ENCODE results near the gene LRMDA. TPM values are rescaled to one million over a fixed set of nuclear protein-coding genes. Genes with fewer than 3 reads are reported as not detected.
A peak's percentile ranks its signal among the peaks of the same experiment; 100 is the strongest.

LRMDA gene
- total RNA-seq, 1 donor, result under 0.01 TPM

- TF ChIP-seq CTCF (IDR thresholded peaks at IDR 0.05; ENCODE audit: insufficient read depth, low read depth, low read length), result no peak
- no peak for DNase-seq (ENCODE audit: low read depth)
- H3K4me3 ChIP-seq (ENCODE audit: low read depth, low read length), result no peak overlapping the region
These were observed 610.1 kb downstream of the LRMDA start for GRCh38 chr10:76041551-76041950.

GRCh38 chr10:76043261-76043660 is 611.8 kb downstream of the LRMDA start:
- no peak for DNase-seq (ENCODE audit: low read depth)
- no peak for TF ChIP-seq CTCF (IDR thresholded peaks at IDR 0.05; ENCODE audit: insufficient read depth, low read depth, low read length)

GRCh38 chr10:76044751-76045150 is 613.3 kb downstream of the LRMDA start:
- no peak for DNase-seq (ENCODE audit: low read depth)
- TF ChIP-seq CTCF (IDR thresholded peaks at IDR 0.05; ENCODE audit: insufficient read depth, low read depth, low read length), result no peak

More at GRCh38 chr10:76043261-76043660, 611.8 kb downstream of the LRMDA start:
- no peak overlapping the region for H3K4me3 ChIP-seq (ENCODE audit: low read depth, low read length)

GRCh38 chr10:76045174-76045573 is 613.8 kb downstream of the LRMDA start:
- no peak overlapping the region for H3K4me3 ChIP-seq (ENCODE audit: low read depth, low read length)
- no peak for DNase-seq (ENCODE audit: low read depth)
- no peak for TF ChIP-seq CTCF (IDR thresholded peaks at IDR 0.05; ENCODE audit: insufficient read depth, low read depth, low read length)

More at GRCh38 chr10:76044751-76045150, 613.3 kb downstream of the LRMDA start:
- H3K4me3 ChIP-seq (ENCODE audit: low read depth, low read length), result no peak overlapping the region

- no peak for TF ChIP-seq CTCF (IDR thresholded peaks at IDR 0.05; ENCODE audit: insufficient read depth, low read depth, low read length)
- H3K4me3 ChIP-seq (ENCODE audit: low read depth, low read length), result no peak overlapping the region
- no peak for DNase-seq (ENCODE audit: low read depth)
These were observed 616.1 kb downstream of the LRMDA start for GRCh38 chr10:76047521-76047920.

- no peak overlapping the region for H3K4me3 ChIP-seq (ENCODE audit: low read depth, low read length)
- DNase-seq (ENCODE audit: low read depth), result peak; percentile 46
- no peak for TF ChIP-seq CTCF (IDR thresholded peaks at IDR 0.05; ENCODE audit: insufficient read depth, low read depth, low read length)
These were observed 618.3 kb downstream of the LRMDA start for GRCh38 chr10:76049581-76050290.

GRCh38 chr10:76050291-76050625 is 618.8 kb downstream of the LRMDA start:
- TF ChIP-seq CTCF (IDR thresholded peaks at IDR 0.05; ENCODE audit: insufficient read depth, low read depth, low read length), result no peak
- H3K4me3 ChIP-seq (ENCODE audit: low read depth, low read length), result no peak overlapping the region
- DNase-seq (ENCODE audit: low read depth), result no peak

All from fibroblast of villous mesenchyme (primary cell).